ENCODE data around the gene ZNF627.
A peak's percentile ranks its signal among the peaks of the same experiment; 100 is the strongest.
"Not testable (repeated sequence)": the region's sequence is repeated elsewhere in the genome, so short reads cannot be mapped to it uniquely, and the experiment has no call there.

Gene ZNF627

GRCh38 chr19:11594084-11594483 lies 3.2 kb upstream of the ZNF627 start:
- no peak for TF ChIP-seq CTCF (conservative IDR thresholded peaks at IDR 0.05; ENCODE audit: low read depth, low read length)
- H3K4me3 ChIP-seq (ENCODE audit: low read depth, low read length): no peak overlapping the region
- no peak for DNase-seq (ENCODE audit: low read depth)

DNA sequence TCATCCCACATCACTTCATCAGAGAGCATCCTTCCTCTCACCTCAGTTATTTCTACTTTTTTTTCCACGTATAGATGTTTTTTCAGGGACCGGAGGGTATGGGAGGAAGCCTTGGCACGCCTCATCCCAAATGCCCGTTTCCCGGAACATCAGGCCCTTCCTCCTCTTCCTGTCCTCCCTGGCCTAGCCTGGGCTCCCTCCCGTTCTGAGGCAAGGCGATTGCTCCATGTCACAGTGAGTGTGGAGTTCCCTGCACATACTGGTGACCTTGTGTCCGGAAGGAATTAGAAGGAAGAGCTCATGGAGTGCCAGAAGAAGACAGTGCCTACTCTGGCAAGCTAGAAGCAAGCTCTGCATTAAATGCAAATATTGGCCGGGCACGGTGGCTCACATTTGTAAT lies 1.1 kb upstream of the ZNF627 start:
- no peak overlapping the region for H3K4me3 ChIP-seq (ENCODE audit: low read depth, low read length)
- TF ChIP-seq CTCF (conservative IDR thresholded peaks at IDR 0.05; ENCODE audit: low read depth, low read length): no peak

DNA sequence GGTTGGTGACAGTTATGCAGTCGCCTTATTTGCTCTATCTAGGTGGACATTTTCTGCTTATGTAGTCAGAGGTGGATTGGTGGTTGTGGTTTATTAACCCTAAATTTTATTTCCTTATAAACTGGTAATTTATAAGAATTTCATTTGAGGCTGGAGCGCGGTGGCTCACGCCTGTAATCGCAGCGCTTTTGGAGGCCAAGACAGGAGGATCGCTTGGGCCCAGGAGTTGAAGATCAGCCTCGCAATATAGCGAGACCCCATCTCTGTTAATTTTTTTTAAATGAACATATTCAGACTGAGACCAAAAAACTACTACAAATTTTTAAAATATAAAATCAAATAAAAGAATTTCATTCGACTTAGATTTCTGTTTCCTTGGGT lies 810 bp downstream of the ZNF627 start:
- no peak for TF ChIP-seq CTCF (conservative IDR thresholded peaks at IDR 0.05; ENCODE audit: low read depth, low read length)
- no peak for DNase-seq (ENCODE audit: low read depth)
- H3K4me3 ChIP-seq (ENCODE audit: low read depth, low read length): peak overlapping the region; percentile 98

More for the DNA sequence above, 1.1 kb upstream of the ZNF627 start:
- no peak for DNase-seq (ENCODE audit: low read depth)

DNA sequence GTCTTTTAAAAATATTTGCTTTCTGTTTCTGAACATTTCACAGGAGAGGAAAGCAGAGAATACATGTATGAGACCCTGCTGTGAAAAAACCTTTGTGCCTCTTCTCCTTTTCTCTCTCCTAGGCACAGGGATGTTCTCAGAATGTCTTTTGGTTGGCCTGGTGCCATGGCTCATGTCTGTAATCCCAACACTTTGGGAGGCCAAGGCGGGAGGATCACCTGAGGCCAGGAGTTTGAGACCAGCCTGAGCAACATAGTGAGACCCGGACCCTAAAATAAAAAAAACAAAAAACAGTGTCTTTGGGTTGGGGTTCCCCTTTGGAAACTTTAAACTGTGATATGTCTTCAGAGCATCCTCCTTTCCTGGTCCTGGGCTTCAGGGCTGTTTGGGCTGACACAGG lies 1.5 kb downstream of the ZNF627 start:
- DNase-seq (ENCODE audit: low read depth): no peak
- H3K4me3 ChIP-seq (ENCODE audit: low read depth, low read length): no peak overlapping the region
- no peak for TF ChIP-seq CTCF (conservative IDR thresholded peaks at IDR 0.05; ENCODE audit: low read depth, low read length)

DNA sequence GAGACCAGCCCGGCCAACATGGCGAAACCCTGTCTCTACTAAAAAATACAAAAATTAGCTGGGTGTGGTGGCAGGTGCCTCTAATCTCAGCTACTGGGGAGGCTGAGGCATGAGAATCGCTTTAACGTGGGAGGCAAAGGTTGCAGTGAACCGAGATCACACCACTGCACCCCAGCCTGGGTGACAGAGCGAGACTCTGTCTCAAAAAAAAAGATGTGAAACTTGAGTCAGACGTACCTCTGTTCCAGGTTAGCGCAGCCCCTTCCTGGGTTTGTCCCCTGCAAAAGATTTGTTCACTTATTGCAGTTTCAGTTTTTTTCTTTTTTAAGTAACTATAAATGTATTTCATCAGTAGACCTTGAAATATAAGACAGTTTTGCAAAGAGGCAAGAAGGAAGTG lies 2.4 kb downstream of the ZNF627 start:
- DNase-seq (ENCODE audit: low read depth); H3K4me3 ChIP-seq (ENCODE audit: low read depth, low read length): not testable (repeated sequence)

DNA sequence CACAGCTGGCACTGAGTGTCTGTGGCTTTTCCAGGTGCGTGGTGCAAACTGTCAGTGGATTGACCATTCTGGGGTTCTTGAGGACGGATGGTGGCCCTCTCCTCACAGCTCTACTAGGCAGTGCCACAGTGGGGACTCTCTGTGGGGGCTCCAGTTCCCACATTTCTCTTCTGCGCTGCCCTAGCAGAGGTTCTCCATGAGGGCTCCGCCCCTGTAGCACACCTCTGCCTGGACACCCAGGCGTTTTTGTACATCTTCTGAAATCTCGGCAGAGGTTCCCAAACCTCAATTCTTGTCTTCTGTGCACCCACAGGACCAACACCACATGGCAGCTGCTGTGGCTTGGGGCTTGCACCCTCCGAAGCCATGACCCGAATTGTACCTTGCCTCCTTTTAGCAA lies 9.2 kb downstream of the ZNF627 start:
- no peak for TF ChIP-seq CTCF (conservative IDR thresholded peaks at IDR 0.05; ENCODE audit: low read depth, low read length)
- no peak overlapping the region for H3K4me3 ChIP-seq (ENCODE audit: low read depth, low read length)
- DNase-seq (ENCODE audit: low read depth): no peak

DNA sequence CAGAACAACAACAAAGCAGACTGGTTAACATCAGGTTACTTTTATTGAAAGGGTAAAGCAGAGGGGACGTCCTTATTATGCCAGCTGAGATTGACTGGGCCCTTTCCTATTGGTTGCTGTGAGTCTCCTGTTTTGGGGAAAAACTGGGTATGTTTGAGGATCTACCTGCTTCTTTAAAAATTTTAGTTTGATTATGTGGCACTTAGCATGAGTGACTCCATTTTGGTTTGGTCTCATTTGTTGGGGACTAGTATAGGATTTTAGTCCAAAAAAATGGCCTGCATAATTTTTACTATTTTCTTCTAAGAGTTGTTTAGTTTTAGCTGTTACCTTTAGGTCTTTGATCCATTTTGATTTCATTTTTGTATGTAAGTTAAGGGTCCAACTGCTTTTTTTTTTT lies 14.4 kb downstream of the ZNF627 start:
- no peak for TF ChIP-seq CTCF (conservative IDR thresholded peaks at IDR 0.05; ENCODE audit: low read depth, low read length)
- no peak overlapping the region for H3K4me3 ChIP-seq (ENCODE audit: low read depth, low read length)
- no peak for DNase-seq (ENCODE audit: low read depth)

Measured in choroid plexus epithelial cell (primary cell).